ENCODE measurements around the gene EN1. TPM values are rescaled to one million over a fixed set of nuclear protein-coding genes. Genes with fewer than 3 reads are reported as not detected.

EN1 gene
- total and polyA plus RNA-seq, 2 of the 13 experiments (the other 11 are each of a cell fraction or from before 2014, with no cell fraction given): not detected

GRCh38 chr2:118834901-118835745, 12.3 kb downstream of the EN1 start:
- ATAC-seq: peak; percentile 35
- intact Hi-C loops (cut with micrococcal nuclease; ENCODE audit: unreplicated experiment) (no loop called here), in situ Hi-C loops (cut with HindIII; ENCODE audit: extremely low pct_ligation_motif_present, low pct_unique_long_range_greater_than_20kb) (no loop called here)
- peak overlapping the region; percentile 53 for H3K4me2 ChIP-seq (ENCODE audit: low read depth, low read length)
- no peaks in the 10 kb centered on the region for H4K20me1 ChIP-seq (ENCODE audit: insufficient read depth, low read length)
- POLR2A ChIA-PET: no interaction called here
- H3K79me2 ChIP-seq (ENCODE audit: insufficient read depth, low read length): no peaks in the 10 kb centered on the region
- H3K9ac ChIP-seq (ENCODE audit: insufficient read depth, low read depth, low read length): no peak overlapping the region
- CTCF ChIA-PET (ENCODE audit: low intra/inter-chr PET ratio, low total read pairs): no interaction called here
- no peak for FAIRE-seq
- H3K27me3 ChIP-seq (ENCODE audit: control insufficient read depth in 1 of 2, insufficient read depth in 2 of 2, low read length in 2 of 2): peaks cover 11 to 47% of the 10 kb centered on the region in 2 experiments
- WGBS (ENCODE audit: low lambda C conversion rate): 64% methylated on average over 49 of the region's 61 CpGs
- no peaks in the 10 kb centered on the region; a peak in 1 of 5 replicates for H3K36me3 ChIP-seq (replicated peaks in 1 of 2; ENCODE audit: control insufficient read depth in 1 of 2, insufficient read depth in 2 of 2, low read length in 2 of 2)
- no peak for DNase-seq (ENCODE audit: low spot score)
- no peaks in the 10 kb centered on the region for H3K9me3 ChIP-seq (ENCODE audit: low read length)
- H3K4me3 ChIP-seq (replicated peaks in 1 of 3; ENCODE audit: insufficient read depth in 1 of 3, low read depth in 2 of 3, low read length in 3 of 3): peak overlapping the region in 2 of 3 experiments; percentile 25 to 62; a peak in 3 of 6 replicates
- TF ChIP-seq ZNF883 (CRISPR knock-in tag; IDR thresholded peaks at IDR 0.05; ENCODE audit: not compliant biosample characterization) (no peak), BCL6 (CRISPR knock-in tag; IDR thresholded peaks at IDR 0.05) (no peak), SKI (IDR thresholded peaks at IDR 0.05; ENCODE audit: partially characterized antibody) (no peak), CEBPZ (IDR thresholded peaks at IDR 0.05; ENCODE audit: low read length) (no peak), MAFK (conservative IDR thresholded peaks at IDR 0.05 in 1 of 2, IDR thresholded peaks at IDR 0.05 in 1 of 2; ENCODE audit: low read length in 2 of 2) (no peak), E2F1 (CRISPR knock-in tag; IDR thresholded peaks at IDR 0.05) (no peak)
- BruUV-seq (replicated peaks): no TSS peak
- H2AFZ ChIP-seq (ENCODE audit: low read length): no peak overlapping the region
- H3K4me1 ChIP-seq (ENCODE audit: insufficient read depth, low read length): no peaks in the 10 kb centered on the region
- H3K27ac ChIP-seq (ENCODE audit: extremely low read length, insufficient read depth, low read length): no peak overlapping the region
